Large intestine (tissue), 3 donors: ENCODE data around the gene PTPRN2. TPM values are rescaled to one million over a fixed set of nuclear protein-coding genes. Genes with fewer than 3 reads are reported as not detected.

Experiments used
- DNase-seq, 2 donors: peaks; one replicate each; pipeline versions ENCODE4 v3.0.0 to v3.0.0-alpha.2; 2013
- H3K27ac ChIP-seq: one replicate; pipeline ENCODE4 v1.5.1; 2013; ENCODE audit warnings: low read length
- H3K27me3 ChIP-seq: 2 replicates; pipeline ENCODE4 v1.6.1; 2013; ENCODE audit warnings: low read length; ENCODE audit not compliant: control insufficient read depth, insufficient read depth
- H3K36me3 ChIP-seq: 2 replicates; pipeline ENCODE4 v1.6.1; 2013; ENCODE audit warnings: low read length; ENCODE audit not compliant: control insufficient read depth, insufficient read depth
- H3K4me1 ChIP-seq: one replicate; pipeline ENCODE4 v1.6.1; 2013; ENCODE audit warnings: low read length; ENCODE audit not compliant: control insufficient read depth, insufficient read depth
- H3K4me3 ChIP-seq: one replicate; pipeline ENCODE4 v1.5.1; 2013; ENCODE audit warnings: low read length
- H3K9me3 ChIP-seq: one replicate; pipeline ENCODE4 v1.6.1; 2013; ENCODE audit warnings: mild to moderate bottlenecking, low read depth, low read length, moderate library complexity; ENCODE audit not compliant: control insufficient read depth
- WGBS: methylation state at CpG from one replicate; pipeline ENCODE4 v1.1.5; 2013; ENCODE audit warnings: low lambda C conversion rate; ENCODE audit not compliant: insufficient coverage; 5-methylcytosine and 5-hydroxymethylcytosine counted together
- polyA plus RNA-seq: library from polyadenylated mRNA; unstranded; fragments of 120-200 nt; gene quantifications from one replicate; pipeline ENCODE4 v1.2.1, GENCODE V29; 2013

PTPRN2 gene
- polyA plus RNA-seq, 1 donor = 13.4 TPM

GRCh38 chr7:158492367-158492764 is 95.3 kb downstream of the PTPRN2 start:
- H3K27ac ChIP-seq = no peak overlapping the region
- WGBS = no CpG with 5 or more reads among the region's 5 CpGs
- no peaks in the 10 kb centered on the region for H3K36me3 ChIP-seq
- H3K4me1 ChIP-seq = no peaks in the 10 kb centered on the region
- H3K9me3 ChIP-seq = peaks cover 3% of the 10 kb centered on the region
- no peak overlapping the region for H3K4me3 ChIP-seq
- no peak for DNase-seq
- peaks cover 17% of the 10 kb centered on the region for H3K27me3 ChIP-seq

- H3K36me3 ChIP-seq = no peaks in the 10 kb centered on the region
- no CpG with 5 or more reads among the region's 11 CpGs for WGBS
- peaks cover 17% of the 10 kb centered on the region for H3K27me3 ChIP-seq
- H3K9me3 ChIP-seq = peaks cover 3% of the 10 kb centered on the region
- no peak for DNase-seq
- H3K4me3 ChIP-seq = no peak overlapping the region
- no peaks in the 10 kb centered on the region for H3K4me1 ChIP-seq
- H3K27ac ChIP-seq = no peak overlapping the region
These were observed 96.5 kb downstream of the PTPRN2 start for GRCh38 chr7:158491094-158491493.

- no CpG with 5 or more reads among the region's 47 CpGs for WGBS
- Histone ChIP-seq H3K36me3 (no peaks in the 10 kb centered on the region), H3K4me1 (no peaks in the 10 kb centered on the region), H3K27me3 (peaks cover 12% of the 10 kb centered on the region), H3K27ac (no peak overlapping the region), H3K9me3 (peaks cover 3% of the 10 kb centered on the region), H3K4me3 (no peak overlapping the region)
- DNase-seq = no peak
These were observed 97.3 kb downstream of the PTPRN2 start for GRCh38 chr7:158490171-158490782.

- H3K9me3 ChIP-seq = peaks cover 6% of the 10 kb centered on the region
- no CpG with 5 or more reads among the region's 51 CpGs for WGBS
- H3K27ac ChIP-seq = no peak overlapping the region
- peaks cover 7% of the 10 kb centered on the region for H3K27me3 ChIP-seq
- DNase-seq = no peak
- H3K36me3 ChIP-seq = no peaks in the 10 kb centered on the region
- no peak overlapping the region for H3K4me3 ChIP-seq
- H3K4me1 ChIP-seq = no peaks in the 10 kb centered on the region
These were observed 98.0 kb downstream of the PTPRN2 start for GRCh38 chr7:158489462-158490155.

GRCh38 chr7:158488181-158488971 is 99.2 kb downstream of the PTPRN2 start:
- Histone ChIP-seq H3K27ac (no peak overlapping the region), H3K36me3 (no peaks in the 10 kb centered on the region), H3K27me3 (no peaks in the 10 kb centered on the region), H3K4me1 (no peaks in the 10 kb centered on the region), H3K9me3 (peaks cover 6% of the 10 kb centered on the region), H3K4me3 (no peak overlapping the region)
- WGBS = 100% methylated on average over 1 of the region's 42 CpGs
- no peak for DNase-seq

- no peaks in the 10 kb centered on the region for H3K36me3 ChIP-seq
- no peak overlapping the region for H3K4me3 ChIP-seq
- H3K4me1 ChIP-seq = no peaks in the 10 kb centered on the region
- no peaks in the 10 kb centered on the region for H3K27me3 ChIP-seq
- no peak overlapping the region for H3K27ac ChIP-seq
- peaks cover 6% of the 10 kb centered on the region for H3K9me3 ChIP-seq
- 87% methylated on average over 5 of the region's 18 CpGs for WGBS
- DNase-seq = no peak
These were observed 99.9 kb downstream of the PTPRN2 start for GRCh38 chr7:158487631-158488151.

- 73% methylated on average over 3 of the region's 8 CpGs for WGBS
- no peak for DNase-seq
- peaks cover 6% of the 10 kb centered on the region for H3K9me3 ChIP-seq
- no peak overlapping the region for H3K27ac ChIP-seq
- no peaks in the 10 kb centered on the region for H3K36me3 ChIP-seq
- no peaks in the 10 kb centered on the region for H3K4me1 ChIP-seq
- H3K27me3 ChIP-seq = no peaks in the 10 kb centered on the region
- no peak overlapping the region for H3K4me3 ChIP-seq
These were observed 100.7 kb downstream of the PTPRN2 start for GRCh38 chr7:158486919-158487318.

- WGBS = no CpG with 5 or more reads among the region's 50 CpGs
- no peak overlapping the region for H3K4me3 ChIP-seq
- no peak for DNase-seq
- no peaks in the 10 kb centered on the region for H3K36me3 ChIP-seq
- H3K27ac ChIP-seq = no peak overlapping the region
- no peaks in the 10 kb centered on the region for H3K27me3 ChIP-seq
- H3K4me1 ChIP-seq = no peaks in the 10 kb centered on the region
- H3K9me3 ChIP-seq = peaks cover 3% of the 10 kb centered on the region
These were observed 102.7 kb downstream of the PTPRN2 start for GRCh38 chr7:158484801-158485531.

GRCh38 chr7:158482480-158482879 is 105.1 kb downstream of the PTPRN2 start:
- Histone ChIP-seq H3K27me3 (no peaks in the 10 kb centered on the region), H3K4me1 (no peaks in the 10 kb centered on the region), H3K9me3 (peaks cover 3% of the 10 kb centered on the region), H3K27ac (no peak overlapping the region), H3K4me3 (no peak overlapping the region), H3K36me3 (no peaks in the 10 kb centered on the region)
- no peak for DNase-seq
- no CpG with 5 or more reads among the region's 3 CpGs for whole genome bisulfite sequencing

- Histone ChIP-seq H3K27ac (no peak overlapping the region), H3K4me1 (no peaks in the 10 kb centered on the region), H3K9me3 (peaks cover under 1% of the 10 kb centered on the region), H3K27me3 (no peaks in the 10 kb centered on the region), H3K4me3 (no peak overlapping the region), H3K36me3 (no peaks in the 10 kb centered on the region)
- WGBS = no CpG with 5 or more reads among the region's 14 CpGs
- no peak for DNase-seq
These were observed 108.0 kb downstream of the PTPRN2 start for GRCh38 chr7:158479664-158480025.
